SK-N-SH treated with all-trans-retinoic acid at 6 μM for 48 hours (cell line): ENCODE data around the gene NT5DC1.
A peak's percentile ranks its signal among the peaks of the same experiment; 100 is the strongest.

Experiments used
- ATAC-seq: fragments of 200-7000 bp; cut with Tn5 transposase; 3 replicates; pipeline ENCODE4 v1.9.1; 2020; ENCODE audit warnings: mild to moderate bottlenecking, moderate library complexity
- ARNTL ChIP-seq: fragments of 450-650 bp; formaldehyde crosslinking; IDR thresholded peaks from 2 replicates; pipeline ENCODE4 v1.5.0; 2020; ENCODE audit warnings: low read depth, mild to moderate bottlenecking, moderate library complexity, borderline replicate concordance
- CSDC2 ChIP-seq: fragments of 250-450 bp; sonication (Bioruptor Pico); IDR thresholded peaks from 2 replicates; pipeline ENCODE4 v1.5.0; 2020; ENCODE audit warnings: mild to moderate bottlenecking, moderate library complexity
- ESRRG ChIP-seq: fragments of 250-450 bp; sonication (Bioruptor Pico); IDR thresholded peaks from 2 replicates; pipeline ENCODE4 v1.6.1; 2021; ENCODE audit warnings: mild to moderate bottlenecking
- GLIS3 ChIP-seq: fragments of 250-450 bp; sonication (Bioruptor Pico); IDR thresholded peaks from 2 replicates; pipeline ENCODE4 v1.5.0; 2020; ENCODE audit warnings: mild to moderate bottlenecking, moderate library complexity
- ISL1 ChIP-seq: fragments of 250-450 bp; sonication (Bioruptor Pico); IDR thresholded peaks from 2 replicates; pipeline ENCODE4 v2.1.2; 2022; ENCODE audit warnings: mild to moderate bottlenecking, moderate library complexity
- OSR1 ChIP-seq: fragments of 250-450 bp; sonication (Bioruptor Pico); IDR thresholded peaks from 2 replicates; pipeline ENCODE4 v1.8.0; 2022; ENCODE audit warnings: moderate library complexity, mild to moderate bottlenecking, inconsistent platforms
- PATZ1 ChIP-seq: fragments of 250-450 bp; sonication (Bioruptor Pico); IDR thresholded peaks from 2 replicates; pipeline ENCODE4 v1.8.0; 2020; ENCODE audit warnings: mild to moderate bottlenecking, moderate library complexity, borderline replicate concordance
- RARB ChIP-seq: fragments of 250-450 bp; sonication (Bioruptor Pico); IDR thresholded peaks from 2 replicates; pipeline ENCODE4 v1.8.0; 2021; ENCODE audit warnings: mild to moderate bottlenecking, moderate library complexity
- SNAI2 ChIP-seq: fragments of 250-450 bp; sonication (Bioruptor Pico); IDR thresholded peaks from 2 replicates; pipeline ENCODE4 v1.5.0; 2020; ENCODE audit warnings: mild to moderate bottlenecking, moderate library complexity
- TCF4 ChIP-seq: fragments of 250-450 bp; sonication (Bioruptor Pico); IDR thresholded peaks from 2 replicates; pipeline ENCODE4 v1.8.0; 2021; ENCODE audit warnings: mild to moderate bottlenecking, moderate library complexity, borderline replicate concordance
- TOX ChIP-seq: fragments of 250-450 bp; sonication (Bioruptor Pico); IDR thresholded peaks from 2 replicates; pipeline ENCODE4 v1.8.0; 2021; ENCODE audit warnings: mild to moderate bottlenecking, moderate library complexity, borderline replicate concordance
- ZC3H10 ChIP-seq: fragments of 250-450 bp; sonication (Bioruptor Pico); IDR thresholded peaks from 2 replicates; pipeline ENCODE4 v1.5.1; 2021; ENCODE audit warnings: mild to moderate bottlenecking, moderate library complexity
- ZFP3 ChIP-seq: fragments of 250-450 bp; sonication (Bioruptor Pico); IDR thresholded peaks from 2 replicates; pipeline ENCODE4 v1.5.0; 2020; ENCODE audit warnings: mild to moderate bottlenecking, moderate library complexity
- ZFP30 ChIP-seq: fragments of 450-650 bp; formaldehyde crosslinking; IDR thresholded peaks from 2 replicates; pipeline ENCODE4 v1.5.0; 2022; ENCODE audit warnings: mild to moderate bottlenecking, moderate library complexity
- ZNF70 ChIP-seq: fragments of 450-650 bp; formaldehyde crosslinking; IDR thresholded peaks from 2 replicates; pipeline ENCODE4 v1.5.0; 2020; ENCODE audit warnings: mild to moderate bottlenecking, moderate library complexity
- ZNF8 ChIP-seq: fragments of 450-650 bp; formaldehyde crosslinking; IDR thresholded peaks from 2 replicates; pipeline ENCODE4 v1.5.0; 2020; ENCODE audit warnings: mild to moderate bottlenecking, moderate library complexity
- TF ChIP-seq, protein P1 (sequence below): fragments of 250-450 bp; sonication (Bioruptor Pico); IDR thresholded peaks from 2 replicates; pipeline ENCODE4 v1.5.1; 2020; ENCODE audit warnings: low read depth, mild to moderate bottlenecking, moderate library complexity
- TF ChIP-seq, protein P2 (sequence below): fragments of 250-450 bp; sonication (Bioruptor Pico); IDR thresholded peaks from 2 replicates; pipeline ENCODE4 v1.5.0; 2020; ENCODE audit warnings: mild to moderate bottlenecking, moderate library complexity
- TF ChIP-seq, protein P3 (sequence below): fragments of 250-450 bp; sonication (Bioruptor Pico); IDR thresholded peaks from 2 replicates; pipeline ENCODE4 v1.5.1; 2021; ENCODE audit warnings: mild to moderate bottlenecking, moderate library complexity

The NT5DC1 gene

DNA sequence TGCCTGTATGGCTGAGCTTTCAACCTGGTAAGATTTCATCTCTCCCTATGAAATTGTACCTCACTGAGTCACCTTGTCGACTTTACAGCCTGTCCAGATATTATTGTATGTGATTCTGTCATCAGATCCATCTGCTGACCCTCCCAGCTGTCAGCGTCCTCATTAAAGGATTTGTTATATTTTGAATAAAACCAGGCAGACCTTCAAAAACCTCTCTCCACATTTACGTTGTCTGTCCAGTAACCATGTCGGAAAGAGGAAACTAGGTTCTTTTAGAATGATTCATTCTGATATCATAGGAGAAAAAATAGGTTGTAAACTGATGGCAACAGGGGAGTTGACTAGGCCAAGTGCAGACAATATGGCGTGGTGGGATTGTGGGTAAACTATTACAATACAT, 114.8 kb downstream of the NT5DC1 start:
- TF ChIP-seq ZC3H10, result no peak
- no peak for TF ChIP-seq ARNTL (CRISPR knock-in tag)
- no peak for TF ChIP-seq OSR1 (CRISPR knock-in tag)
- TF ChIP-seq RARB (CRISPR knock-in tag), result no peak
- TF ChIP-seq, protein P1, sequence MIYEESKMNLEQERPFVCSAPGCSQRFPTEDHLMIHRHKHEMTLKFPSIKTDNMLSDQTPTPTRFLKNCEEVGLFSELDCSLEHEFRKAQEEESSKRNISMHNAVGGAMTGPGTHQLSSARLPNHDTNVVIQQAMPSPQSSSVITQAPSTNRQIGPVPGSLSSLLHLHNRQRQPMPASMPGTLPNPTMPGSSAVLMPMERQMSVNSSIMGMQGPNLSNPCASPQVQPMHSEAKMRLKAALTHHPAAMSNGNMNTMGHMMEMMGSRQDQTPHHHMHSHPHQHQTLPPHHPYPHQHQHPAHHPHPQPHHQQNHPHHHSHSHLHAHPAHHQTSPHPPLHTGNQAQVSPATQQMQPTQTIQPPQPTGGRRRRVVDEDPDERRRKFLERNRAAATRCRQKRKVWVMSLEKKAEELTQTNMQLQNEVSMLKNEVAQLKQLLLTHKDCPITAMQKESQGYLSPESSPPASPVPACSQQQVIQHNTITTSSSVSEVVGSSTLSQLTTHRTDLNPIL (CRISPR knock-in tag), result no peak
- TF ChIP-seq ZNF70 (CRISPR knock-in tag), result no peak
- no peak for TF ChIP-seq TOX (CRISPR knock-in tag)
- no peak for TF ChIP-seq ISL1 (CRISPR knock-in tag)
- no peak for TF ChIP-seq PATZ1 (CRISPR knock-in tag)
- no peak for TF ChIP-seq ESRRG (CRISPR knock-in tag)
- no peak for TF ChIP-seq ZNF8 (CRISPR knock-in tag)
- TF ChIP-seq, protein P2, sequence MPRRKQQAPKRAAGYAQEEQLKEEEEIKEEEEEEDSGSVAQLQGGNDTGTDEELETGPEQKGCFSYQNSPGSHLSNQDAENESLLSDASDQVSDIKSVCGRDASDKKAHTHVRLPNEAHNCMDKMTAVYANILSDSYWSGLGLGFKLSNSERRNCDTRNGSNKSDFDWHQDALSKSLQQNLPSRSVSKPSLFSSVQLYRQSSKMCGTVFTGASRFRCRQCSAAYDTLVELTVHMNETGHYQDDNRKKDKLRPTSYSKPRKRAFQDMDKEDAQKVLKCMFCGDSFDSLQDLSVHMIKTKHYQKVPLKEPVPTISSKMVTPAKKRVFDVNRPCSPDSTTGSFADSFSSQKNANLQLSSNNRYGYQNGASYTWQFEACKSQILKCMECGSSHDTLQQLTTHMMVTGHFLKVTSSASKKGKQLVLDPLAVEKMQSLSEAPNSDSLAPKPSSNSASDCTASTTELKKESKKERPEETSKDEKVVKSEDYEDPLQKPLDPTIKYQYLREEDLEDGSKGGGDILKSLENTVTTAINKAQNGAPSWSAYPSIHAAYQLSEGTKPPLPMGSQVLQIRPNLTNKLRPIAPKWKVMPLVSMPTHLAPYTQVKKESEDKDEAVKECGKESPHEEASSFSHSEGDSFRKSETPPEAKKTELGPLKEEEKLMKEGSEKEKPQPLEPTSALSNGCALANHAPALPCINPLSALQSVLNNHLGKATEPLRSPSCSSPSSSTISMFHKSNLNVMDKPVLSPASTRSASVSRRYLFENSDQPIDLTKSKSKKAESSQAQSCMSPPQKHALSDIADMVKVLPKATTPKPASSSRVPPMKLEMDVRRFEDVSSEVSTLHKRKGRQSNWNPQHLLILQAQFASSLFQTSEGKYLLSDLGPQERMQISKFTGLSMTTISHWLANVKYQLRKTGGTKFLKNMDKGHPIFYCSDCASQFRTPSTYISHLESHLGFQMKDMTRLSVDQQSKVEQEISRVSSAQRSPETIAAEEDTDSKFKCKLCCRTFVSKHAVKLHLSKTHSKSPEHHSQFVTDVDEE (CRISPR knock-in tag), result no peak
- no peak for TF ChIP-seq ZFP3
- TF ChIP-seq, protein P3, sequence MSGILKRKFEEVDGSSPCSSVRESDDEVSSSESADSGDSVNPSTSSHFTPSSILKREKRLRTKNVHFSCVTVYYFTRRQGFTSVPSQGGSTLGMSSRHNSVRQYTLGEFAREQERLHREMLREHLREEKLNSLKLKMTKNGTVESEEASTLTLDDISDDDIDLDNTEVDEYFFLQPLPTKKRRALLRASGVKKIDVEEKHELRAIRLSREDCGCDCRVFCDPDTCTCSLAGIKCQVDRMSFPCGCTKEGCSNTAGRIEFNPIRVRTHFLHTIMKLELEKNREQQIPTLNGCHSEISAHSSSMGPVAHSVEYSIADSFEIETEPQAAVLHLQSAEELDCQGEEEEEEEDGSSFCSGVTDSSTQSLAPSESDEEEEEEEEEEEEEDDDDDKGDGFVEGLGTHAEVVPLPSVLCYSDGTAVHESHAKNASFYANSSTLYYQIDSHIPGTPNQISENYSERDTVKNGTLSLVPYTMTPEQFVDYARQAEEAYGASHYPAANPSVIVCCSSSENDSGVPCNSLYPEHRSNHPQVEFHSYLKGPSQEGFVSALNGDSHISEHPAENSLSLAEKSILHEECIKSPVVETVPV, result no peak
- ATAC-seq, result no peak

- TF ChIP-seq ZFP30 (CRISPR knock-in tag), result no peak
- no peak for TF ChIP-seq GLIS3 (CRISPR knock-in tag)
- TF ChIP-seq SNAI2, result no peak
- no peak for TF ChIP-seq ZNF70 (CRISPR knock-in tag)
- no peak for TF ChIP-seq ZNF8 (CRISPR knock-in tag)
- TF ChIP-seq, protein P2 (CRISPR knock-in tag), result no peak
- no peak for TF ChIP-seq TCF4 (CRISPR knock-in tag)
- TF ChIP-seq, all 23 proteins: peak for 0
- peak; percentile 64 for ATAC-seq
Measured at GRCh38 chr6:116217069-116217468, 116.4 kb downstream of the NT5DC1 start.

- ATAC-seq, result peak; percentile 20; the same call in 1 of the 3 replicates
- TF ChIP-seq ARNTL (CRISPR knock-in tag), result no peak
- no peak for TF ChIP-seq TCF4 (CRISPR knock-in tag)
- TF ChIP-seq CSDC2 (CRISPR knock-in tag), result no peak
- TF ChIP-seq, protein P2 (CRISPR knock-in tag), result no peak
- no peak for TF ChIP-seq ZNF70 (CRISPR knock-in tag)
- no peak for TF ChIP-seq GLIS3 (CRISPR knock-in tag)
Measured at GRCh38 chr6:116218172-116218633, 117.5 kb downstream of the NT5DC1 start.
